Lower lobe of right lung (tissue), 2 donors: Measurements from ENCODE around the gene KLK2. TPM values are rescaled to one million over a fixed set of nuclear protein-coding genes. Genes with fewer than 3 reads are reported as not detected.

Experiments
- ATAC-seq, 2 donors: fragments of 200-7000 bp; cut with Tn5 transposase; one replicate each; pipeline ENCODE4 v1.9.1; 2020 to 2022; ENCODE audit warnings: mild to moderate bottlenecking in 2 of 2, moderate library complexity in 2 of 2
- DNase-seq: peaks from one replicate; pipeline ENCODE4 v3.0.0-alpha.2; 2020
- H3K27ac ChIP-seq: fragments of 200-600 bp; one replicate; pipeline ENCODE4 v1.8.0; 2022
- H3K27me3 ChIP-seq: fragments of 200-600 bp; one replicate; pipeline ENCODE4 v1.8.0; 2022; ENCODE audit warnings: low read depth
- H3K36me3 ChIP-seq: fragments of 200-600 bp; one replicate; pipeline ENCODE4 v1.8.0; 2022; ENCODE audit warnings: mild to moderate bottlenecking
- H3K4me1 ChIP-seq: fragments of 200-600 bp; one replicate; pipeline ENCODE4 v1.8.0; 2022
- H3K4me3 ChIP-seq: fragments of 200-600 bp; one replicate; pipeline ENCODE4 v1.8.0; 2022; ENCODE audit warnings: mild to moderate bottlenecking
- H3K9me3 ChIP-seq: fragments of 200-600 bp; one replicate; pipeline ENCODE4 v1.8.0; 2022
- CTCF ChIP-seq: fragments of 200-600 bp; IDR thresholded peaks from one replicate; pipeline ENCODE4 v1.8.0; 2022; ENCODE audit warnings: antibody characterized with exemption, mild to moderate bottlenecking
- intact Hi-C: fragments of 100-400 bp; cut with DNase I; formaldehyde crosslinking; loops from one replicate; pipeline ENCODE4 v1.11.0; 2022
- total RNA-seq: library from RNA; stranded (reverse); fragmentation: NEBNext Ultra II Directional; extraction: Animal tissue kit (Norgen Biotek cat#: 25700); gene quantifications from one replicate; pipeline ENCODE4 v1.2.1, GENCODE V29; 2021
- donor health status: DM: no; HTN: yes; CAD: no; lungs with severe emphysema.

Gene KLK2
- total RNA-seq, 1 donor from 2014 or later, result not detected

- intact Hi-C loops, result no loop called here
- H3K27me3 ChIP-seq, result peaks cover 18% of the 10 kb centered on the region
Observed at GRCh38 chr19:50899569-50899968, 26.3 kb downstream of the KLK2 start.

GRCh38 chr19:50902640-50903039 is 29.4 kb downstream of the KLK2 start:
- Histone ChIP-seq H3K4me1 (no peaks in the 10 kb centered on the region), H3K4me3 (no peak overlapping the region), H3K27me3 (peaks cover 41% of the 10 kb centered on the region), H3K27ac (no peak overlapping the region), H3K36me3 (no peaks in the 10 kb centered on the region), H3K9me3 (no peaks in the 10 kb centered on the region)
- ATAC-seq (no peak), DNase-seq (no peak)
- TF ChIP-seq CTCF, result no peak
- intact Hi-C loops, result no loop called here

More at GRCh38 chr19:50899569-50899968, 26.3 kb downstream of the KLK2 start:
- DNase-seq (no peak), ATAC-seq (no peak)
- no peaks in the 10 kb centered on the region for H3K4me1 ChIP-seq
- H3K9me3 ChIP-seq, result no peaks in the 10 kb centered on the region
- H3K36me3 ChIP-seq, result no peaks in the 10 kb centered on the region
- no peak for TF ChIP-seq CTCF
- H3K27ac ChIP-seq, result no peak overlapping the region
- H3K4me3 ChIP-seq, result no peak overlapping the region

- ATAC-seq (no peak), DNase-seq (no peak)
- Histone ChIP-seq H3K4me1 (no peaks in the 10 kb centered on the region), H3K4me3 (no peak overlapping the region), H3K36me3 (no peaks in the 10 kb centered on the region), H3K27me3 (peaks cover 66% of the 10 kb centered on the region), H3K9me3 (no peaks in the 10 kb centered on the region), H3K27ac (no peak overlapping the region)
- intact Hi-C loops, result no loop called here
- TF ChIP-seq CTCF, result peak; percentile 32
Observed at GRCh38 chr19:50906217-50906616, 33.0 kb downstream of the KLK2 start.

- no peaks in the 10 kb centered on the region for H3K36me3 ChIP-seq
- H3K4me1 ChIP-seq, result no peaks in the 10 kb centered on the region
- ATAC-seq, result no peak
- H3K27me3 ChIP-seq, result peaks cover 72% of the 10 kb centered on the region
- intact Hi-C loops, result no loop called here
- no peak for DNase-seq
- H3K4me3 ChIP-seq, result no peak overlapping the region
- TF ChIP-seq CTCF, result no peak
- H3K27ac ChIP-seq, result no peak overlapping the region
- no peaks in the 10 kb centered on the region for H3K9me3 ChIP-seq
Observed at GRCh38 chr19:50908336-50908735, 35.1 kb downstream of the KLK2 start.

- Histone ChIP-seq H3K36me3 (no peaks in the 10 kb centered on the region), H3K27me3 (peaks cover 72% of the 10 kb centered on the region), H3K9me3 (no peaks in the 10 kb centered on the region), H3K27ac (no peak overlapping the region), H3K4me3 (no peak overlapping the region), H3K4me1 (no peaks in the 10 kb centered on the region)
- ATAC-seq (peak; percentile 54 to 69), DNase-seq (peak; percentile 59)
- TF ChIP-seq CTCF, result no peak
- intact Hi-C loops, result no loop called here
Observed at GRCh38 chr19:50909240-50910070, 36.2 kb downstream of the KLK2 start.
